C4-2B (cell line): ENCODE results near the gene FAM98A.

Experiments used
- H3K27ac ChIP-seq: fragments of 450-650 bp; 2 replicates; pipeline ENCODE4 v1.5.1; 2017
- CTCF ChIP-seq: fragments of 450-650 bp; conservative IDR thresholded peaks from 2 replicates; pipeline ENCODE4 v1.5.1; 2017; ENCODE audit warnings: mild to moderate bottlenecking
- ZFX ChIP-seq: fragments of 450-650 bp; IDR thresholded peaks from 2 replicates; pipeline ENCODE4 v1.6.1; 2017

The FAM98A gene

GRCh38 chr2:33581872-33582271 is 17.2 kb downstream of the FAM98A start:
- H3K27ac ChIP-seq = no peak overlapping the region
- no peak for TF ChIP-seq CTCF
- no peak for TF ChIP-seq ZFX

GRCh38 chr2:33579227-33579626 is 19.9 kb downstream of the FAM98A start:
- TF ChIP-seq CTCF (no peak), ZFX (no peak)
- H3K27ac ChIP-seq = no peak overlapping the region

- TF ChIP-seq CTCF = no peak
- TF ChIP-seq ZFX = no peak
- no peak overlapping the region for H3K27ac ChIP-seq
Observed at GRCh38 chr2:33577668-33578067, 21.4 kb downstream of the FAM98A start.

- no peak overlapping the region for H3K27ac ChIP-seq
Observed at GRCh38 chr2:33577084-33577483, 22.0 kb downstream of the FAM98A start.

GRCh38 chr2:33573657-33574056 is 25.4 kb downstream of the FAM98A start:
- no peak overlapping the region for H3K27ac ChIP-seq
- no peak for TF ChIP-seq ZFX
- TF ChIP-seq CTCF = no peak

More at GRCh38 chr2:33577084-33577483, 22.0 kb downstream of the FAM98A start:
- no peak for TF ChIP-seq CTCF
- TF ChIP-seq ZFX = no peak

GRCh38 chr2:33570681-33571080 is 28.4 kb downstream of the FAM98A start:
- no peak overlapping the region for H3K27ac ChIP-seq
- TF ChIP-seq CTCF (no peak), ZFX (no peak)

GRCh38 chr2:33561872-33562271 is 37.2 kb downstream of the FAM98A start:
- TF ChIP-seq ZFX = no peak
- H3K27ac ChIP-seq = no peak overlapping the region

GRCh38 chr2:33560017-33560416 is 39.1 kb downstream of the FAM98A start:
- H3K27ac ChIP-seq = no peak overlapping the region

More at GRCh38 chr2:33560017-33560416, 39.1 kb downstream of the FAM98A start:
- no peak for TF ChIP-seq CTCF
